ENCODE measurements around the gene GMDS.
A peak's percentile ranks its signal among the peaks of the same experiment; 100 is the strongest.

The GMDS gene

GRCh38 chr6:1611572-1612298 lies 633.7 kb downstream of the GMDS start:
- Histone ChIP-seq H3K4me3 (ENCODE audit: low read depth, low read length) (no peak overlapping the region), H3K27ac (ENCODE audit: low read depth, low read length) (no peak overlapping the region), H4K12ac (ENCODE audit: low read depth, low read length) (no peak overlapping the region), H2BK5ac (ENCODE audit: low read depth, low read length, poor library complexity) (no peak overlapping the region), H4K91ac (ENCODE audit: low read depth, low read length) (no peak overlapping the region), H2AFZ (ENCODE audit: insufficient read depth, low read length, poor library complexity) (peak overlapping the region; percentile 75), H2BK12ac (ENCODE audit: low read length) (no peak overlapping the region), H3K36me3 (ENCODE audit: control insufficient read depth in 1 of 2, insufficient read depth in 2 of 2, low read length in 2 of 2) (no peaks in the 10 kb centered on the region), H3K9me3 (ENCODE audit: insufficient read depth, low read depth, low read length) (peaks cover 10% of the 10 kb centered on the region), H3K4me2 (ENCODE audit: low read length) (peak overlapping the region; percentile 99), H4K8ac (ENCODE audit: low read depth, low read length) (no peak overlapping the region), H3K27me3 (ENCODE audit: insufficient read depth, low read length) (peaks cover 83% of the 10 kb centered on the region), H3K4me1 (ENCODE audit: control insufficient read depth in 1 of 2, insufficient read depth in 2 of 2, low read length in 2 of 2) (peaks cover 25 to 33% of the 10 kb centered on the region in 2 experiments), H3K18ac (ENCODE audit: low read length) (no peak overlapping the region), H3K14ac (ENCODE audit: low read length) (no peak overlapping the region), H3K4ac (ENCODE audit: low read depth, low read length) (no peak overlapping the region), H2BK120ac (ENCODE audit: insufficient read depth, low read length, poor library complexity) (no peak overlapping the region), H3K79me1 (ENCODE audit: low read length) (no peaks in the 10 kb centered on the region), H3K23ac (ENCODE audit: low read length) (no peak overlapping the region), H2AK5ac (ENCODE audit: low read length) (no peak overlapping the region), H3K9ac (ENCODE audit: low read length) (no peak overlapping the region), H3K79me2 (ENCODE audit: control insufficient read depth, insufficient read depth, low read length, poor library complexity) (no peaks in the 10 kb centered on the region)
- WGBS (ENCODE audit: extremely low coverage, insufficient coverage, insufficient read length), result no CpG with 5 or more reads among the region's 71 CpGs
- DNase-seq, result peak in 1 of 2 donors; percentile 50

GRCh38 chr6:1611322-1611571 lies 634.2 kb downstream of the GMDS start:
- peak overlapping the region; percentile 99 for H3K4me2 ChIP-seq (ENCODE audit: low read length)
- H3K9ac ChIP-seq (ENCODE audit: low read length), result no peak overlapping the region
- no peak overlapping the region for H4K12ac ChIP-seq (ENCODE audit: low read depth, low read length)
- no peak overlapping the region for H4K8ac ChIP-seq (ENCODE audit: low read depth, low read length)
- H2BK5ac ChIP-seq (ENCODE audit: low read depth, low read length, poor library complexity), result no peak overlapping the region
- no peak overlapping the region for H3K23ac ChIP-seq (ENCODE audit: low read length)
- no peak overlapping the region for H3K14ac ChIP-seq (ENCODE audit: low read length)
- H3K4me1 ChIP-seq (ENCODE audit: control insufficient read depth in 1 of 2, insufficient read depth in 2 of 2, low read length in 2 of 2), result peaks cover 28 to 33% of the 10 kb centered on the region in 2 experiments
- H3K4ac ChIP-seq (ENCODE audit: low read depth, low read length), result no peak overlapping the region
- no peak overlapping the region for H2BK12ac ChIP-seq (ENCODE audit: low read length)
- no CpG with 5 or more reads among the region's 38 CpGs for WGBS (ENCODE audit: extremely low coverage, insufficient coverage, insufficient read length)
- no peak overlapping the region for H2AK5ac ChIP-seq (ENCODE audit: low read length)
- no peaks in the 10 kb centered on the region for H3K79me2 ChIP-seq (ENCODE audit: control insufficient read depth, insufficient read depth, low read length, poor library complexity)
- no peak overlapping the region for H3K18ac ChIP-seq (ENCODE audit: low read length)
- peak overlapping the region; percentile 41 for H3K4me3 ChIP-seq (ENCODE audit: low read depth, low read length)
- H3K36me3 ChIP-seq (ENCODE audit: control insufficient read depth in 1 of 2, insufficient read depth in 2 of 2, low read length in 2 of 2), result no peaks in the 10 kb centered on the region
- H3K79me1 ChIP-seq (ENCODE audit: low read length), result no peaks in the 10 kb centered on the region
- H2BK120ac ChIP-seq (ENCODE audit: insufficient read depth, low read length, poor library complexity), result no peak overlapping the region
- H3K9me3 ChIP-seq (ENCODE audit: insufficient read depth, low read depth, low read length), result peaks cover 10% of the 10 kb centered on the region
- peaks cover 83% of the 10 kb centered on the region for H3K27me3 ChIP-seq (ENCODE audit: insufficient read depth, low read length)
- peak in 1 of 2 donors; percentile 22 for DNase-seq
- H2AFZ ChIP-seq (ENCODE audit: insufficient read depth, low read length, poor library complexity), result no peak overlapping the region
- no peak overlapping the region for H4K91ac ChIP-seq (ENCODE audit: low read depth, low read length)
- no peak overlapping the region for H3K27ac ChIP-seq (ENCODE audit: low read depth, low read length)

GRCh38 chr6:1610497-1611321 lies 634.7 kb downstream of the GMDS start:
- no peak overlapping the region for H2BK12ac ChIP-seq (ENCODE audit: low read length)
- no peak overlapping the region for H4K91ac ChIP-seq (ENCODE audit: low read depth, low read length)
- no peak overlapping the region for H3K23ac ChIP-seq (ENCODE audit: low read length)
- peak overlapping the region; percentile 99 for H3K4me2 ChIP-seq (ENCODE audit: low read length)
- no peak overlapping the region for H3K9ac ChIP-seq (ENCODE audit: low read length)
- H2AK5ac ChIP-seq (ENCODE audit: low read length), result no peak overlapping the region
- no peak overlapping the region for H2BK5ac ChIP-seq (ENCODE audit: low read depth, low read length, poor library complexity)
- H3K79me1 ChIP-seq (ENCODE audit: low read length), result no peaks in the 10 kb centered on the region
- peaks cover 10% of the 10 kb centered on the region for H3K9me3 ChIP-seq (ENCODE audit: insufficient read depth, low read depth, low read length)
- H3K27me3 ChIP-seq (ENCODE audit: insufficient read depth, low read length), result peaks cover 84% of the 10 kb centered on the region
- no peak overlapping the region for H4K8ac ChIP-seq (ENCODE audit: low read depth, low read length)
- no peak overlapping the region for H2AFZ ChIP-seq (ENCODE audit: insufficient read depth, low read length, poor library complexity)
- H2BK120ac ChIP-seq (ENCODE audit: insufficient read depth, low read length, poor library complexity), result no peak overlapping the region
- no peaks in the 10 kb centered on the region for H3K79me2 ChIP-seq (ENCODE audit: control insufficient read depth, insufficient read depth, low read length, poor library complexity)
- no peak overlapping the region for H4K12ac ChIP-seq (ENCODE audit: low read depth, low read length)
- no peaks in the 10 kb centered on the region for H3K36me3 ChIP-seq (ENCODE audit: control insufficient read depth in 1 of 2, insufficient read depth in 2 of 2, low read length in 2 of 2)
- H3K27ac ChIP-seq (ENCODE audit: low read depth, low read length), result no peak overlapping the region
- no CpG with 5 or more reads among the region's 101 CpGs for WGBS (ENCODE audit: extremely low coverage, insufficient coverage, insufficient read length)
- peak in 1 of 2 donors; percentile 42 for DNase-seq
- H3K18ac ChIP-seq (ENCODE audit: low read length), result no peak overlapping the region
- peak overlapping the region; percentile 60 for H3K4me3 ChIP-seq (ENCODE audit: low read depth, low read length)
- no peak overlapping the region for H3K14ac ChIP-seq (ENCODE audit: low read length)
- H3K4ac ChIP-seq (ENCODE audit: low read depth, low read length), result no peak overlapping the region
- peaks cover 28 to 33% of the 10 kb centered on the region in 2 experiments for H3K4me1 ChIP-seq (ENCODE audit: control insufficient read depth in 1 of 2, insufficient read depth in 2 of 2, low read length in 2 of 2)

- Histone ChIP-seq H2AFZ (ENCODE audit: insufficient read depth, low read length, poor library complexity) (peak within 1 kb of the TSS; percentile 25), H4K8ac (ENCODE audit: low read depth, low read length) (no peak within 1 kb of the TSS), H3K4me1 (ENCODE audit: control insufficient read depth in 1 of 2, insufficient read depth in 2 of 2, low read length in 2 of 2) (peaks cover 27 to 35% of the 10 kb centered on the region in 2 experiments), H3K9me3 (ENCODE audit: insufficient read depth, low read depth, low read length) (peaks cover 4% of the 10 kb centered on the region), H2BK12ac (ENCODE audit: low read length) (no peak within 1 kb of the TSS), H3K23ac (ENCODE audit: low read length) (no peak within 1 kb of the TSS), H3K9ac (ENCODE audit: low read length) (no peak within 1 kb of the TSS), H3K27me3 (ENCODE audit: insufficient read depth, low read length) (peaks cover 84% of the 10 kb centered on the region), H2BK5ac (ENCODE audit: low read depth, low read length, poor library complexity) (no peak within 1 kb of the TSS), H3K4me2 (ENCODE audit: low read length) (peak within 1 kb of the TSS; percentile 99), H3K79me2 (ENCODE audit: control insufficient read depth, insufficient read depth, low read length, poor library complexity) (no peaks in the 10 kb centered on the region), H3K14ac (ENCODE audit: low read length) (no peak within 1 kb of the TSS), H3K18ac (ENCODE audit: low read length) (no peak within 1 kb of the TSS), H3K79me1 (ENCODE audit: low read length) (no peaks in the 10 kb centered on the region), H3K4ac (ENCODE audit: low read depth, low read length) (no peak within 1 kb of the TSS), H3K27ac (ENCODE audit: low read depth, low read length) (no peak within 1 kb of the TSS), H4K12ac (ENCODE audit: low read depth, low read length) (no peak within 1 kb of the TSS), H2AK5ac (ENCODE audit: low read length) (no peak within 1 kb of the TSS), H4K91ac (ENCODE audit: low read depth, low read length) (no peak within 1 kb of the TSS), H3K36me3 (ENCODE audit: control insufficient read depth in 1 of 2, insufficient read depth in 2 of 2, low read length in 2 of 2) (no peaks in the 10 kb centered on the region), H2BK120ac (ENCODE audit: insufficient read depth, low read length, poor library complexity) (no peak within 1 kb of the TSS), H3K4me3 (ENCODE audit: low read depth, low read length) (peak within 1 kb of the TSS; percentile 68)
- WGBS (ENCODE audit: extremely low coverage, insufficient coverage, insufficient read length), result no CpG with 5 or more reads among the region's 115 CpGs
- peak; percentile 88 to 92 for DNase-seq
Measured at GRCh38 chr6:1609648-1610496, 635.5 kb downstream of the GMDS start, which contains the start of gene FOXC1. Gene FOXC1 (plus strand): TSS chr6:1609915. CDS start chr6:1610446, 531 bp downstream.
